Measurements from ENCODE around the gene HAGHL.

The HAGHL gene

DNA sequence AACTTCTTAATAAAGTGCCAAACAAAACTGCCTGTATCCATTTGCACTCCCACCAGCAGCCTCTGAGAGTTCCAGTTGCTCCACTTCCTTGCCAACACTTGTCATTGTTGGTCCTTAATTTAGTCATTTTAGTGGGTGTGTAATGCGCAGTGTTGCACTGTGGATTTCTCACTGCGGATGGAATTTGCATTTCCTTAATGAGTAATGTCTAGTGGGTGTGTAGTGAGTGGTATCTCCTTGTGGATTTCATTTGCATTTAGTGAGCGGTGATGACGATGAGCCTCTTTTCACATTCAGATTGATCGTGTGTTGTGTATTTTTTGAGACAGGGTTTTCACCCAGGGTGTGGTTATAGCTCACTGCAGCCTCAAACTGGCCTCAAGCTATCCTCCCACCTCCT, 29.5 kb downstream of the HAGHL start:
- no peak overlapping the region for H3K4me3 ChIP-seq (ENCODE audit: low read depth, low read length)
- TF ChIP-seq, protein P1, sequence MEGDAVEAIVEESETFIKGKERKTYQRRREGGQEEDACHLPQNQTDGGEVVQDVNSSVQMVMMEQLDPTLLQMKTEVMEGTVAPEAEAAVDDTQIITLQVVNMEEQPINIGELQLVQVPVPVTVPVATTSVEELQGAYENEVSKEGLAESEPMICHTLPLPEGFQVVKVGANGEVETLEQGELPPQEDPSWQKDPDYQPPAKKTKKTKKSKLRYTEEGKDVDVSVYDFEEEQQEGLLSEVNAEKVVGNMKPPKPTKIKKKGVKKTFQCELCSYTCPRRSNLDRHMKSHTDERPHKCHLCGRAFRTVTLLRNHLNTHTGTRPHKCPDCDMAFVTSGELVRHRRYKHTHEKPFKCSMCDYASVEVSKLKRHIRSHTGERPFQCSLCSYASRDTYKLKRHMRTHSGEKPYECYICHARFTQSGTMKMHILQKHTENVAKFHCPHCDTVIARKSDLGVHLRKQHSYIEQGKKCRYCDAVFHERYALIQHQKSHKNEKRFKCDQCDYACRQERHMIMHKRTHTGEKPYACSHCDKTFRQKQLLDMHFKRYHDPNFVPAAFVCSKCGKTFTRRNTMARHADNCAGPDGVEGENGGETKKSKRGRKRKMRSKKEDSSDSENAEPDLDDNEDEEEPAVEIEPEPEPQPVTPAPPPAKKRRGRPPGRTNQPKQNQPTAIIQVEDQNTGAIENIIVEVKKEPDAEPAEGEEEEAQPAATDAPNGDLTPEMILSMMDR (IDR thresholded peaks at IDR 0.05; ENCODE audit: low read depth, low read length, missing control alignments) = no peak
- DNase-seq = no peak

DNA sequence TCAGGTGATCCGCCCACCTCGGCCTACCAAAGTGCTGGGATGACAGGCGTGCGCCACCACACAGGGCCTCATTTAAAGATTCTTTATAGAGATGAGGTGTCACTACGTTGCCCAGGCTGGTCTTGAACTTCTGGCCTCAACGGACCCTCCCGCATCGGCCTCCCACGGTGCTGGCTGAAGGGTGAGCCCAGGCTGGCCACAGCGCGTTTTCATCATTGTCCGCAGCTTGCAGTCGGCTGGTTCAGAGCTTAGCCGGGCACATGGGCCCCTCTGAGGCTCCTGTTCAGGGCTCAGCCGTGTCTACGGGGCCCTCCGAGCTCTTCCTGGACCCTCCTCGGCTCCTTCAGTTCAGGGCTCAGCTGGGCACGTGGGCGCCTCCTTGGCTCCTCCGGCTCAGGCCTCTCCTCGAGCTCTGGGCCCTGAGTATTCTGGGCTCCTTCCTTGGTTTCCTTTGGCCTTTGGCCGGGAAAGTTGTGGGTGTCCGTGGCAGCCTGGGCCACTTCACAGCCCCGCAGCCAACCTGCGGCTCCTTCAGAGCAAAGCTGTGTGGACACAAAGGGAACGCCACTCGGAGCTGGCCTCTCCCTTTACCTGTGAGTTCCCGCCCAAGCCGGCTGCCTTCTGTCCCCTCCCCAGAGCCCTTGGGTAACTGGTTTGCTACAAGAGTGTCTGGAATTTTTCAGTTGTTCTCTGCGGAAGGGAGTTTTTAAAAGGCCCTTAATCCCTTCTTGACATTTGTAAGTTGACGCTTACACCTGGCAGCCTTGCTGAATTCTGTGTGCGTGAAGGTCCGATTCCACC, 32.4 kb downstream of the HAGHL start:
- Histone ChIP-seq H3K4me3 (ENCODE audit: low read depth, low read length) (no peak overlapping the region), H3K27me3 (replicated peaks) (no peaks in the 10 kb centered on the region), H3K27ac (no peak overlapping the region), H3K36me3 (replicated peaks) (no peaks in the 10 kb centered on the region)
- TF ChIP-seq, protein P1 (IDR thresholded peaks at IDR 0.05; ENCODE audit: low read depth, low read length, missing control alignments) = no peak
- in situ Hi-C loops (cut with HindIII; ENCODE audit: low pct_ligation_motif_present, low sequenced_read_pairs) = no loop called here
- DNase-seq = no peak

More for the DNA sequence above, 29.5 kb downstream of the HAGHL start:
- Histone ChIP-seq H3K27me3 (replicated peaks) (peaks cover 4% of the 10 kb centered on the region), H3K27ac (no peak overlapping the region), H3K36me3 (replicated peaks) (no peaks in the 10 kb centered on the region)
- in situ Hi-C loops (cut with HindIII; ENCODE audit: low pct_ligation_motif_present, low sequenced_read_pairs) = no loop called here

DNA sequence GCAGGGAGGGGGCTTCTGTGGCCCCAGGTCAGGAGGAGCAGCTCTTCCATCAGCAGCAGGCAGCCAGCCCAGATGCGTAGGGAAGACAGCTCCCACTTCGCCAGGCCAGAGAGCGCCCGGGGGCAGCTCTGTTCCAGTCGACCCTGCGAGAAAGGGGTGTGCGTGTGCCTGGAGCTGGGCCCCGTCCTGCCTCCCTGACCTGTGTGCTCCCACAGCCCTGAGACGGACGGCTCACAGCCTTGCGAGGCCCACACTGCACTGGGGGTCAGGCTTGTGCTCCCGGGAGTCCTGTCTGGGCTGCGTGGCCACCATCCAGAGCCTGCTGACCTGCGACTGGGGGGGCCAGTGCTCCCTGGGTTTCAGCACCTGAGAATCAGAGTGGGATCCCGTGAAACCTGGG, 33.2 kb downstream of the HAGHL start:
- no peak for DNase-seq

DNA sequence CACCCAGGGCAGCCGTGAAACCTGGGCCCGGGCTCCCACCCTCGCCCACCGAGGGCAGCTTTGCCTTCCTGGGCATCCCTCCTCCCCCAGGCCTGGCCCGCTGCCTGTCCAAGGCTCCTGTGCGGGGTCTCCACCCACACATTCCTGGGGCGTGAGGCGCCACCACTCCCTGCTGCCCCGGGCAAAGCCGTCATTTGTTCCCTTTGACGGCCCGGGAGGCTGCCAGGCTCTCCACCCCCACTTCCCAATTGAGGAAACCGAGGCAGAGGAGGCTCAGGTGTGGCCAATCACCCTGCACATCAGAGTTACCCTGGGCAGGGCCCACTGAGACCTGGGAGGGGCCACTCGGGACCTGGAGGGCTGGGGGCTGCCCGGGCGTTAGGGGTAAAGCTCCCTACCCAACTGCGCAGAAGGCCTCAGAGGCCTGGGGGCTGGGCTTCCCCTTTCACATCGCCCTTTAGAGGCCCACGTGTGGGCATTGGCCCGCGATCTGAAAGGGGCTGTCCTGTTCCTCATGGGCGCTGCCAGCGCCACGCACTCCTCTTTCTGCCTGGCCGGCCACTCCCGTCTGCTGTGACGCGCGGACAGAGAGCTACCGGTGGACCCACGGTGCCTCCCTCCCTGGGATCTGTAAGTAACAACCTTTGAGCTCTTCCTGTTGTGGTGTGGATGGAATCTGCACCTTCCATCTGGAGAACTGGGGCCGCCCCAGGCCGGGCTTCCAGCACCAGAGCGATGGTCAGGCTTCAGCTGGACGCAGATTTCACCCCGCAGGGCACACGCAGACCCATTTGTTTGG, 33.8 kb downstream of the HAGHL start, which contains the start of gene MSLN:
MSLN (plus strand) TSS at position 190 of the 799 bp plus-strand sequence. CDS start 1,947 bp downstream, outside the sequence.
- in situ Hi-C loops (cut with HindIII; ENCODE audit: low pct_ligation_motif_present, low sequenced_read_pairs) = no loop called here
- TF ChIP-seq, protein P1 (IDR thresholded peaks at IDR 0.05; ENCODE audit: low read depth, low read length, missing control alignments) = no peak
- no peak within 1 kb of the TSS for H3K27ac ChIP-seq

More for the DNA sequence above, 33.2 kb downstream of the HAGHL start:
- H3K27me3 ChIP-seq (replicated peaks) = no peaks in the 10 kb centered on the region
- H3K4me3 ChIP-seq (ENCODE audit: low read depth, low read length) = no peak overlapping the region
- in situ Hi-C loops (cut with HindIII; ENCODE audit: low pct_ligation_motif_present, low sequenced_read_pairs) = no loop called here
- TF ChIP-seq, protein P1 (IDR thresholded peaks at IDR 0.05; ENCODE audit: low read depth, low read length, missing control alignments) = no peak
- no peak overlapping the region for H3K27ac ChIP-seq
- no peaks in the 10 kb centered on the region for H3K36me3 ChIP-seq (replicated peaks)

DNA sequence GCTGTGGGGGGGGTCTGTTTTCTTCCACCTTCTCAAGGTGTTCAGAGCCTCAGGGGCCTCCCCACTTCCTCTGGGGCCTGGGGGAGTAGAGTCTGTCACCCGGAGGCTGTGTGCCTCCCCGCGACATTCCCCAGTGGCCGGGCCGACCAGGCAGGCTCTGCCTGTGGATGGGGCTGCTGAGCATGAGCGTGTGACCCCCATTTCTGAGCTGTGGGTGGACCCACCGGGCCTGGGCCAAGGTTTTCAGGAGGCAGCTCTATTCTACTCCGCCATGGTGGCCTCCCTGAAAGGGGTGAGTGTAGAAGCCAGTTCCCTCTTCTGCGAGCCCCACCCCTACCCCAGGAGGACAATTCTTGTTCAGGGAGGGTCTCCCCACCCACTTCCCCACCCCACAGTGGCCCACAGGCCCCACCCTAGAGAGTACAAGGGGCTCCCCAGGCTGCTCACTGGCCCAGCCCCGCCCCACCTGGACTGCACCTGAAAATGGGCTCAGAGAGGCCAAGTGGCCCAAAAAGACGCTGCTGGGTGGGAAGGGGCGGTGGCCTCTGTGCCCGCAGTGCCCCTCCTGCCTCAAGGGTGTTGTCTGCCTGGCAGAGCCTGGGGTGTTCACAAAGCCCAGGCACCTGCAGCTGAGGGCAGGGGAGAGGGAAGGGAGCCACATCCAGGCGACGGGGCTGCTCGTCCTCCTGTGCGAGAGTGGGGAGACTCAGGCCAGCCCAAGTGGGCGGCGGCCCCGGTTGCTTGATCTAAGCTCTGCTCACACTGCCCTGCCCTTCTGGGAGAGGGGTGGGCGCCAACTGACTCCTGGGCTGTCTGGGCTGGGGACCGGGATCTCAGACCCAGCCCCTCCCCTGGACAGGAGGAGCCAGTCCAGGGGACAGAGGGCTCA, 35.0 kb downstream of the HAGHL start:
- in situ Hi-C loops (cut with HindIII; ENCODE audit: low pct_ligation_motif_present, low sequenced_read_pairs) = no loop called here
- TF ChIP-seq, protein P1 (IDR thresholded peaks at IDR 0.05; ENCODE audit: low read depth, low read length, missing control alignments) = no peak
- Histone ChIP-seq H3K27ac (no peak overlapping the region), H3K36me3 (replicated peaks) (no peaks in the 10 kb centered on the region), H3K4me3 (ENCODE audit: low read depth, low read length) (no peak overlapping the region), H3K27me3 (replicated peaks) (no peaks in the 10 kb centered on the region)
- no peak for DNase-seq

More for the DNA sequence above, 33.8 kb downstream of the HAGHL start, which contains the start of gene MSLN:
- H3K27me3 ChIP-seq (replicated peaks) = no peaks in the 10 kb centered on the region
- H3K4me3 ChIP-seq (ENCODE audit: low read depth, low read length) = no peak within 1 kb of the TSS
- DNase-seq = no peak
- no peaks in the 10 kb centered on the region for H3K36me3 ChIP-seq (replicated peaks)

Measured in brain microvascular endothelial cell (primary cell).